ENCODE results near the gene TAS2R31. TPM values are rescaled to one million over a fixed set of nuclear protein-coding genes. Genes with fewer than 3 reads are reported as not detected.

TAS2R31 gene
- polyA plus RNA-seq, 1 donor from 2014 or later = 4.0 TPM

DNA sequence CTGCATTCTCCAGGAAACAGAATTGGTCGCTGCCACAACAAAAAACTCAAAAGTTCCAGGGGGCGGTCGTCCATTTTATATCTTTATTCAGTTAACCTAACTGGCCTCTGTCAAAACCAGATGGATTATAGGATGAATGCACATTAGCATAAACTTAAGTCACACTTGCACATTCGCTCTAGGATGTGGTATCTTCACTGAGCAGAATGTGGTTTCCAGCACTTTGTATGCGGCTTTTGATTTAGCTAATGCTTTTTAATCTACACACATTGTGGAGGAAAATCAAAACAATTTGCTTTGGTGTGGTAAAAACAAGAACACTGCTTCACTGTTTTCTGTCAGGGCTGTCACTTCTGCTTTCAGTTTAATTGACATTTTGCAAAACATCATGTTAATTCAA, 49.0 kb downstream of the TAS2R31 start:
- Histone ChIP-seq H3K36me3 (ENCODE audit: insufficient read depth, low read length) (no peaks in the 10 kb centered on the region), H3F3A (ENCODE audit: insufficient read depth, low read length, poor library complexity, severe bottlenecking) (no peaks in the 10 kb centered on the region)

More for the DNA sequence above, 49.0 kb downstream of the TAS2R31 start:
- no peak overlapping the region for H3K4me3 ChIP-seq (ENCODE audit: low read length)
- TF ChIP-seq EP300 (conservative IDR thresholded peaks at IDR 0.05; ENCODE audit: poor library complexity, severe bottlenecking) (no peak), TAF1 (IDR thresholded peaks at IDR 0.05; ENCODE audit: low read depth) (no peak), POLR2AphosphoS5 (IDR thresholded peaks at IDR 0.05) (no peak), SMC3 (conservative IDR thresholded peaks at IDR 0.05; ENCODE audit: poor library complexity) (no peak), MXI1 (conservative IDR thresholded peaks at IDR 0.05; ENCODE audit: poor library complexity, severe bottlenecking) (no peak), EZH2 (IDR thresholded peaks at IDR 0.05; ENCODE audit: borderline replicate concordance, insufficient read depth, low read length, poor library complexity, severe bottlenecking) (no peak), RAD21 (conservative IDR thresholded peaks at IDR 0.05) (no peak)
- TF ChIP-seq, protein P1, sequence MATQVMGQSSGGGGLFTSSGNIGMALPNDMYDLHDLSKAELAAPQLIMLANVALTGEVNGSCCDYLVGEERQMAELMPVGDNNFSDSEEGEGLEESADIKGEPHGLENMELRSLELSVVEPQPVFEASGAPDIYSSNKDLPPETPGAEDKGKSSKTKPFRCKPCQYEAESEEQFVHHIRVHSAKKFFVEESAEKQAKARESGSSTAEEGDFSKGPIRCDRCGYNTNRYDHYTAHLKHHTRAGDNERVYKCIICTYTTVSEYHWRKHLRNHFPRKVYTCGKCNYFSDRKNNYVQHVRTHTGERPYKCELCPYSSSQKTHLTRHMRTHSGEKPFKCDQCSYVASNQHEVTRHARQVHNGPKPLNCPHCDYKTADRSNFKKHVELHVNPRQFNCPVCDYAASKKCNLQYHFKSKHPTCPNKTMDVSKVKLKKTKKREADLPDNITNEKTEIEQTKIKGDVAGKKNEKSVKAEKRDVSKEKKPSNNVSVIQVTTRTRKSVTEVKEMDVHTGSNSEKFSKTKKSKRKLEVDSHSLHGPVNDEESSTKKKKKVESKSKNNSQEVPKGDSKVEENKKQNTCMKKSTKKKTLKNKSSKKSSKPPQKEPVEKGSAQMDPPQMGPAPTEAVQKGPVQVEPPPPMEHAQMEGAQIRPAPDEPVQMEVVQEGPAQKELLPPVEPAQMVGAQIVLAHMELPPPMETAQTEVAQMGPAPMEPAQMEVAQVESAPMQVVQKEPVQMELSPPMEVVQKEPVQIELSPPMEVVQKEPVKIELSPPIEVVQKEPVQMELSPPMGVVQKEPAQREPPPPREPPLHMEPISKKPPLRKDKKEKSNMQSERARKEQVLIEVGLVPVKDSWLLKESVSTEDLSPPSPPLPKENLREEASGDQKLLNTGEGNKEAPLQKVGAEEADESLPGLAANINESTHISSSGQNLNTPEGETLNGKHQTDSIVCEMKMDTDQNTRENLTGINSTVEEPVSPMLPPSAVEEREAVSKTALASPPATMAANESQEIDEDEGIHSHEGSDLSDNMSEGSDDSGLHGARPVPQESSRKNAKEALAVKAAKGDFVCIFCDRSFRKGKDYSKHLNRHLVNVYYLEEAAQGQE (IDR thresholded peaks at IDR 0.05; ENCODE audit: borderline replicate concordance) = no peak
- TF ChIP-seq, protein P2, sequence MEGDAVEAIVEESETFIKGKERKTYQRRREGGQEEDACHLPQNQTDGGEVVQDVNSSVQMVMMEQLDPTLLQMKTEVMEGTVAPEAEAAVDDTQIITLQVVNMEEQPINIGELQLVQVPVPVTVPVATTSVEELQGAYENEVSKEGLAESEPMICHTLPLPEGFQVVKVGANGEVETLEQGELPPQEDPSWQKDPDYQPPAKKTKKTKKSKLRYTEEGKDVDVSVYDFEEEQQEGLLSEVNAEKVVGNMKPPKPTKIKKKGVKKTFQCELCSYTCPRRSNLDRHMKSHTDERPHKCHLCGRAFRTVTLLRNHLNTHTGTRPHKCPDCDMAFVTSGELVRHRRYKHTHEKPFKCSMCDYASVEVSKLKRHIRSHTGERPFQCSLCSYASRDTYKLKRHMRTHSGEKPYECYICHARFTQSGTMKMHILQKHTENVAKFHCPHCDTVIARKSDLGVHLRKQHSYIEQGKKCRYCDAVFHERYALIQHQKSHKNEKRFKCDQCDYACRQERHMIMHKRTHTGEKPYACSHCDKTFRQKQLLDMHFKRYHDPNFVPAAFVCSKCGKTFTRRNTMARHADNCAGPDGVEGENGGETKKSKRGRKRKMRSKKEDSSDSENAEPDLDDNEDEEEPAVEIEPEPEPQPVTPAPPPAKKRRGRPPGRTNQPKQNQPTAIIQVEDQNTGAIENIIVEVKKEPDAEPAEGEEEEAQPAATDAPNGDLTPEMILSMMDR (IDR thresholded peaks at IDR 0.05; ENCODE audit: poor library complexity, severe bottlenecking) = no peak
- no peaks in the 10 kb centered on the region for H3K9me2 ChIP-seq (ENCODE audit: insufficient read depth, low read length)
- no peak overlapping the region for H3K9ac ChIP-seq (ENCODE audit: low read length)
- no peaks in the 10 kb centered on the region for H4K20me1 ChIP-seq (ENCODE audit: insufficient read depth)
- H3K9me3 ChIP-seq (ENCODE audit: low read length) = no peaks in the 10 kb centered on the region
- H3K27me3 ChIP-seq (ENCODE audit: insufficient read depth, low read depth, low read length) = no peaks in the 10 kb centered on the region
- no peak overlapping the region for H3K27ac ChIP-seq (ENCODE audit: low read length)
- H3K4me2 ChIP-seq (ENCODE audit: low read length) = no peak overlapping the region
- no peak overlapping the region for H2AFZ ChIP-seq (ENCODE audit: low read depth, low read length)
- peaks cover 8% of the 10 kb centered on the region for H3K79me2 ChIP-seq (replicated peaks; ENCODE audit: insufficient read depth, low read length)

Other genes starting within 250 kb of the TAS2R31 start
- 0.58 TPM in 1 of 2 replicates, not detected in the other for gene TAS2R7, start 228.8 kb downstream of the TAS2R31 start, polyA plus RNA-seq
- gene TAS2R8, start 224.1 kb downstream of the TAS2R31 start, polyA plus RNA-seq = 0.59 and 1.6 TPM in 2 replicates
- 0.32 and 1.6 TPM in 2 replicates for gene TAS2R9, start 221.2 kb downstream of the TAS2R31 start, polyA plus RNA-seq
- gene TAS2R10, start 205.0 kb downstream of the TAS2R31 start, polyA plus RNA-seq = 3.9 and 8.3 TPM in 2 replicates
- 4.8 and 5.0 TPM in 2 replicates for gene PRR4, start 181.9 kb downstream of the TAS2R31 start, polyA plus RNA-seq
- gene PRH1, start 147.2 kb downstream of the TAS2R31 start, polyA plus RNA-seq = 18.7 and 25.7 TPM in 2 replicates
- gene TAS2R13, start 121.8 kb downstream of the TAS2R31 start, polyA plus RNA-seq = 0.52 and 0.61 TPM in 2 replicates
- gene PRH2, start 102.2 kb downstream of the TAS2R31 start, polyA plus RNA-seq = not detected in 2 replicates
- gene TAS2R14, start 92.1 kb downstream of the TAS2R31 start, polyA plus RNA-seq = 13.5 and 14.9 TPM in 2 replicates
- gene TAS2R50, start 44.5 kb downstream of the TAS2R31 start, polyA plus RNA-seq = 2.4 TPM in 1 of 2 replicates, not detected in the other
- gene TAS2R20, start 33.1 kb downstream of the TAS2R31 start, polyA plus RNA-seq = 1.9 and 3.3 TPM in 2 replicates
- gene TAS2R19, start 8.8 kb downstream of the TAS2R31 start, polyA plus RNA-seq = 5.7 and 11.2 TPM in 2 replicates
- gene TAS2R46, start 30.9 kb upstream of the TAS2R31 start, polyA plus RNA-seq = not detected in 2 replicates
- 0.35 and 1.1 TPM in 2 replicates for gene TAS2R43, start 60.9 kb upstream of the TAS2R31 start, polyA plus RNA-seq
- 0.40 and 0.53 TPM in 2 replicates for gene TAS2R30, start 103.2 kb upstream of the TAS2R31 start, polyA plus RNA-seq
- gene SMIM10L1, start 139.8 kb upstream of the TAS2R31 start, polyA plus RNA-seq = 19.1 and 22.0 TPM in 2 replicates
- gene TAS2R42, start 155.5 kb upstream of the TAS2R31 start, polyA plus RNA-seq = not detected in 2 replicates
- not detected in 2 replicates for gene PRB3, start 238.3 kb upstream of the TAS2R31 start, polyA plus RNA-seq

Measured in neural cell (in vitro differentiated cells).